GM18520 (cell line): ENCODE results near the gene P2RX2.

Experiments
- ATAC-seq: cut with Tn5 transposase; IDR thresholded peaks from one replicate; pipeline ENCODE4 v1.9.1; 2021; ENCODE audit not compliant: unreplicated experiment

The P2RX2 gene

GRCh38 chr12:132619386-132620112 is 973 bp downstream of the P2RX2 start:
- ATAC-seq: no peak

DNA sequence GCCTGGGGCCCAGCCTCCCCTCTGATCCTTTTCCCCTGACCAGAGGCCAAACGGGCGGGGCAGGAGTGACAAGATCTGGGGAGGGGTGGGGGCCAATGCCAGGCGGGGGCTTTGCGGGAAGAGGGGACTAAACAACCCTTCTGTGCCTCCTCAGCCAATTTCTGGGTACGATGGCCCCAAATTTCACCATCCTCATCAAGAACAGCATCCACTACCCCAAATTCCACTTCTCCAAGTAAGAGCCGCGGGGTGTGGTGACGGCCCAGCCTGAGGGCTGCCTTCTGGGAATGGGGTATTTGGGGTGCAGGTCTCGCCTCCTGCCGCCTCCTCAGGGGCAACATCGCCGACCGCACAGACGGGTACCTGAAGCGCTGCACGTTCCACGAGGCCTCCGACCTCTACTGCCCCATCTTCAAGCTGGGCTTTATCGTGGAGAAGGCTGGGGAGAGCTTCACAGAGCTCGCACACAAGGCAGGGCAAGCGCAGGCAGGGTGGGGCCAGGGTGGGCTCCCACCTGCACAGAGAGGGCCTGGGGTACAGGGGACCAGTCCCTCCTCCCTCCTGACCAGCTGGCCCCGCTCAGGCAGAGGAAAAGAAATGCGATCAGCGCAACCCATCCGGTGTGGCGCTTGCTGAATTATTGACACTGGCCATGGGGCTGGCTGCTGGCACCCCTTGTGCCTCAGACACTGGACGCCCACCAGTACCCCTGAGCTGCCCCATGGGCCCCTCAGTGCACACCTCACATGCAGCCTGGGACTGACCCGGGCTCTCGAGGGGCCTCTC is 1.7 kb downstream of the P2RX2 start:
- ATAC-seq: no peak

GRCh38 chr12:132620899-132621656 is 2.5 kb downstream of the P2RX2 start:
- no peak for ATAC-seq

DNA sequence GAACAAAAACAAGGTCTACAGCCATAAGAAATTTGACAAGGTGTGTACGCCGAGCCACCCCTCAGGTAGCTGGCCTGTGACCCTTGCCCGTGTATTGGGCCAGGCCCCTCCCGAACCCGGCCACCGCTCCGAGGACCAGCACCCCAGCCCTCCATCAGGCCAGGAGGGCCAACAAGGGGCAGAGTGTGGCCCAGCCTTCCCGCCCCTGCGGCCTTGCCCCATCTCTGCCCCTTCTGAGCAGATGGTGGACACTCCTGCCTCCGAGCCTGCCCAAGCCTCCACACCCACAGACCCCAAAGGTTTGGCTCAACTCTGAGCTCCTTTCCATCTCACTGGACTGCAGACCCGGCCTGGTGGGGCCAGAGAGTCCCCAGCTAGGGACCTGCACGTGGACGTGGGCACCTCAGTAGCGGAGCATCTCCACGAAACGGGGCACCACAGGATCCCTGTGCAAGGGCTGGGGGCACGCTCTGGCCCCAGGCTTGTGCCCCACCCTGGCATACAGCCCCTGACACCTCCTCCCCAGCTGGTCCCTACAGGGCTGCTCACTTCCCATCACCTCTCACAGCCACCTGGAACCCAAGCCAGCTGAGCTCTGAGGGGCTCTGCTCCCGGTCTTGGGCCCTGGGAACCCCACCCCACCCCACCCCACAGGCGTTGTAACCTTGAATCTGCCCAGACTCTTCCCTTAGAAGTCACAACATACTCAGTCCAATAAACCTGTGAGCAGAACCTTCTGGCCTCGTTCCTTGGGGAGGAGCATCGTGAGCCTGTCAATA is 3.3 kb downstream of the P2RX2 start:
- ATAC-seq: no peak

DNA sequence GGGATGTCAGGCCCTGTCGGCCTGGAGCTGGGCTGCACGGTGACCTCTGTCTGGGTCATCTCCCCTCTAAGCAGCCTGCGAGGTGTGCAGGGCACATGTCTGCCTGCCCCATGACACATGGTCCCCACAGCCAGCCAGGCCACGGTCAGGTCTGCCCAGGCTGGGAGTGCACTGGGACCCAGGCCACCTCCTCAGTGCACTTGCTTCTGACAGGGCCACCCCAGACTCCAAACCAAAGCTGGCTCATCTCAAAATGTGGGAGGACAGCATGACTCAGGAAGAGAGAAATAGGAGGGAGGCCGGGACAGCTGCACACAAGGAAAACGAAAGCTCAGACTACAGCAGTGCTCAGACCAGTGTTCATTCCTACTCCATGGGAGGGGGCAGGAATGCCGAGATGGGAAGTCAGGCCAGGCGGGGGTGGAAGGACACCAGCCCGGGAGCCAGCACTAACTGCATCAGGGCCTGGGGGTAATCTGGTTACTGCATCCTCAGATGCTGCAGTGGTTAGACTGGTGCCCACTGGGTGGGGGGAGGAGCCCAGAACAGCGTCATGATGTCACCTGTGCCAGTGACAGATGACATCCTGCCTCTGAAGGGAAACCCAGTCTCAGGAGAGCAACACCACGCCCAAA is 4.0 kb downstream of the P2RX2 start:
- ATAC-seq: no peak

DNA sequence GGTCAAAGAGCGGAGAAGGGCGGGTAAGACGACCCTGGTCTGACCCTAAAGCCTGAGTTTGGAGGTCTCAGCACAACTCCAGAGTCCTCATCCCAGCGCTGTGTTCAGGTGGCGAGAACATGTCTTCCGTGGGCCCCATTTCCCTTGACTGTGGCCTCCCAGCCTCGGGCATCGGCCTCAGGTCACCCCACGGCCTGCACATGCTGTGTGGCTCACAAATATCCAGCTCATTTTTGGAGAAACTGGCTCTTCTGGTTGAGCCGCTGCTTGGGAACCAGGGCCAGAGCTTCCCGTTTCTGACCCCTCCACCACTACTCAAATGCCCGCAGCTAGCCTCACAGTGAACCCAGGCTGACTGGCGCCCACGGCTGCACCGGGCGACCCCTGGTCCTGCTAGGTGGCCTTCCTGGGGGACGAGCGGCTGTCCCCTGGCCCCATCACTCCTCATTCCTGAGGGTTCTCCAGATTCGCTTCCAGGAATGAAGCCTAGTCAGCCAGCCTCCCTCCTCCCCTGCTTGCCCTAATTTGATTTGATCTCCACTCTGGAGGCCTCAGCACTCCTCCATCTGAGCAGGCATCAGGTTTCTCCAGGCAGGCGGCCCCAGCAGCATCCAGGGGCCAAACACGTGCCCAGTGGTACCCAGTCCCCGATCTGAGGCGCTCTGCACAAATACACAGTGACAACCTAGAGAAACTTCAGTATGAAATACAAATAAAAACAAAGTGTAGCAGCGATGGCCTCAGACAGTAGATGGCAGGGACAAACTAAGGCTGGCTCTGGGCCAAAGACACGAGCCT is 4.7 kb downstream of the P2RX2 start:
- ATAC-seq: no peak

DNA sequence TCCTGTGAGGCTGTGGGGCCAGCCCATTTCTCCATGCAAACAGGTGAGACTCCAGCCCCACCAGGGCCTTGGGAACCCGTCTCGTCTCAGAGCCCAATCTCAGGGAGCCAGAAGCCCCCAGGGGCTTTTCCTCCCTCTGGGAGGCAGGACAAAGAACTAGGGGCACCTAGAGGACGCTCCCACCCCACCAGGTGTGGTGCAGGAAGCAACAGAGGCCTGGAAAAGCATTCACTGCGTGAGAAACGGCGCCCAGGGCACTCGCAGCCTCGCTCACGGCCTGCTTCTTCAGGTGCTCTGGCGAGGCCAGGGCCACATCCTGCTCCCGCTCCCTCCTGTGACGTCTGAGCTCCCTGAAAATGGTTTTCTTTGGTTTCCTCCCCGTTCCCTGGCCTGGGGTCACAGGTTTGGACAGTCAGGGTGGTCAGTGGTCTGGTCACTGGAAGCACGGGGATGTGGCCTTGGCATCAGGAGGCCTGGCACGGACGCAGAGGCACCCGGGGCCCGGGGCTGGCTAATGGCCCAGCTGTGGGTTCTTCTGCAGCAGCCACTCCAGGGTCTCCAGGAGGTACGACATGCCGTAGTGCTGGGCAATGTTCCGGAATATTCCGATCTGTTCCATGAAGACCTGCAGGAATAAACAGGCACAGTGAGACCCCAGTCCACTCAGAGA is 5.7 kb downstream of the P2RX2 start:
- no peak for ATAC-seq

GRCh38 chr12:132624910-132625630 is 6.5 kb downstream of the P2RX2 start:
- no peak for ATAC-seq

DNA sequence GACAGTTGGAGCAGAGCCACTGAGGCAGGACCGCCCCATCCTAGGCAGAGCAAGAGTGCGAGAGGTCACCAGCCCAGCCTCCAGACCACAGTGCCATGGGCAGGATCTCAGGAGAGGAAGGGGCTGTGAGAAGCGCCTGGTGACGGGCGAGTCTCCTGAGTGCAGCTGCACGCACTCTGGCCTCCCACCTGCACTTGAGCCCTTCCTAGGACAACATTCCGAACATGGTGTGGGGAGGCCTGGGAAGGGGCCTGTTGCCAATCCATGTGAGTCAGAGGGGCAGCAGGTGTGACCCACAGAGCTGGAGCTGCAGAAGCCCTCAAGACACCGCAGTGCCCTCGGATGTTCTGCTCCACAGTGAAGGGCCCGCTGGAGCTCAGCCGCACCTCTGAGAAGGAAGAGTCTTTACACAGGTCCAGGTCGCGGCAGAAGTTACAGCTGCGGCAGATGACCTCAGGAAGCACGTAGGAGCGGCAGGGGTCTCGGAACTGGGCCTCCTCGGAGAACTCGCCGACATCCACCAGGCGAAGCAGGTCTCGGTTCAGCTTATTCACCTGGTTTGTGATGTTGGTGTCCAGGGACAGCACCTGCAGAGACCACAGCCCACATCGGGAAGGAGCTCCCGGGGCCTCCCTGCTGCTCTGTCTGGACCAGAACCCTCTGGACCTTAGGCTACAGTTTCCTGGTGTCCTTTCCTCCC is 7.3 kb downstream of the P2RX2 start:
- no peak for ATAC-seq

GRCh38 chr12:132629330-132629729 is 10.8 kb downstream of the P2RX2 start:
- no peak for ATAC-seq

- ATAC-seq: no peak
These were observed 12.1 kb downstream of the P2RX2 start for GRCh38 chr12:132630672-132631071.

GRCh38 chr12:132631666-132632065 is 13.1 kb downstream of the P2RX2 start:
- ATAC-seq: no peak

DNA sequence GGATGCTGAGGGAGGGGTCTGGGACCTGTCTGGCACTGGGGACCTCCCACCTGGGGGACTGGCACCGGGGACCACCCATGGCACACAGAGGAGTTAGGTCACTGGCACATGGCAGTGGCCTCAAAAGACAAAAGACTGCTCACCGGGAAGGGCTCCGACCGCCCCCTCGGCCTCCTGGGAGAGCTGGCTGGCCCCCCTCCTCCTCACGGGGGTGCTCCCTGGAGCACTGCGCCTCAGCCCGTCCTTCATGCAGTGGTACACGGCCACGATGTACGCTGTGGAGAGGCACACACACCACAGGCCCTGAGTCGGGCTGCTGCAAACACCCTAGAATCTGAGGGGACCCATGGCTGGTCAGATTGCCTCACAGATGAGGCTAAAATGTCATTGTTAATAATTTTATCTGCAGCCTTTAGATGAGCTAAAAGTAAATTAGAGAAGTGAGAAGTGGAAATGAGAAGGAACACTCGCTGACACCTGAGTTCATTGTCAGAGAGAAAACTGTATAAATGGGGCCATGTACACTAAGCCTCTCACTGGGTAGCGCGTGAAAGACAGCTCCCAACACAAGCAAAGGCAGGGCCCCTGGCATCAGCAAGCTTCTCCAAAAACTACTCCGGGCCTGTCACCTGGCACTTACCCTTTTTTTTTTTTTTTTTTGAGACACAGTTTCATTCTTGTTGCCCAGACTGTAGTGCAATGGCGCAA is 14.1 kb downstream of the P2RX2 start:
- no peak for ATAC-seq

DNA sequence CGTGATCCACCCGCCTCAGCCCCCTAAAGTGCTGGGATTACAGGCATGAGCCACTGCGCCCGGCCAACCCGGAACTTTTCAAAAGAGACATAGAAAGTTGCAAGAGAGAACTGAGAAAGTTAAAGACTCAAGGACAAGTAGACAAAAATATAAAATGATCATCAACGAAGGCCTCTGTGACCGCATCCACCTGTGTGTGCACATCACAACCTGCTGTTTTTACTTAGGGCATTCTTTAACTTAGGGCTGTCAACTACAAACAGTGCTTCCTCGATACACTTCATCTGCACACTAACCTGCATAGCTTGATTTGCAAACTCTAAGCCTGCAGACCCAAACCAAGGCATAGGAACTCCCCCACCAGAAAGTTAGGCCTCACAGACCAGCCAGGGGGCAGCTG is 14.8 kb downstream of the P2RX2 start:
- no peak for ATAC-seq

- no peak for ATAC-seq
These were observed 15.3 kb downstream of the P2RX2 start for GRCh38 chr12:132633901-132634300.

- ATAC-seq: no peak
These were observed 15.9 kb downstream of the P2RX2 start for GRCh38 chr12:132634411-132634990.
